HepG2 (cell line): ENCODE results near the gene URGCP. TPM values are rescaled to one million over a fixed set of nuclear protein-coding genes. Genes with fewer than 3 reads are reported as not detected.
A peak's percentile ranks its signal among the peaks of the same experiment; 100 is the strongest.

Source experiments
- ASH2L ChIP-seq: fragments of 300-600, 200-600 bp; sonication (generic); IDR thresholded peaks from 2 replicates; pipeline ENCODE4 v1.7.0; 2017; ENCODE audit warnings: low read depth, mild to moderate bottlenecking, moderate library complexity, mixed read lengths, low read length; ENCODE audit not compliant: insufficient read length
- ATRX ChIP-seq: sonication (generic); formaldehyde crosslinking; IDR thresholded peaks from 2 replicates; pipeline ENCODE4 v1.4.0; 2020; ENCODE audit warnings: missing genetic modification reagents, borderline replicate concordance
- DPF2 ChIP-seq: sonication (generic); formaldehyde crosslinking; IDR thresholded peaks from 2 replicates; pipeline ENCODE4 v1.4.0; 2020; ENCODE audit warnings: mild to moderate bottlenecking, low read depth, missing genetic modification reagents, borderline replicate concordance
- FOXA1 ChIP-seq, 2 experiments: fragments of 450-650 bp in 1 of 2; sonication (generic) in 1 of 2; formaldehyde crosslinking in 1 of 2; IDR thresholded peaks; 2 replicates each; pipeline versions ENCODE4 v1.4.0 to v1.6.1; 2016 to 2020; ENCODE audit warnings: missing genetic modification reagents in 1 of 2
- HDAC1 ChIP-seq: sonication (generic); formaldehyde crosslinking; IDR thresholded peaks from 2 replicates; pipeline ENCODE4 v1.5.1; 2020; ENCODE audit warnings: mild to moderate bottlenecking, missing genetic modification reagents
- HNRNPUL1 ChIP-seq: fragments of 200-400 bp; formaldehyde crosslinking; IDR thresholded peaks from 2 replicates; pipeline ENCODE4 v1.6.1; 2017; ENCODE audit warnings: low read depth, mild to moderate bottlenecking, low read length, moderate library complexity
- MAFG ChIP-seq: sonication (generic); formaldehyde crosslinking; IDR thresholded peaks from 2 replicates; pipeline ENCODE4 v1.5.1; 2020; ENCODE audit warnings: mild to moderate bottlenecking, missing genetic modification reagents
- RFXANK ChIP-seq: IDR thresholded peaks from 2 replicates; pipeline ENCODE4 v1.6.1; 2016
- SPEN ChIP-seq: sonication (generic); formaldehyde crosslinking; IDR thresholded peaks from 2 replicates; pipeline ENCODE4 v1.5.1; 2020; ENCODE audit warnings: low read depth, mild to moderate bottlenecking, missing genetic modification reagents
- SRF ChIP-seq: IDR thresholded peaks from 2 replicates; pipeline ENCODE4 v1.6.1; 2011; ENCODE audit warnings: mild to moderate bottlenecking, low read depth, low read length, moderate library complexity
- ZNF431 ChIP-seq: sonication (generic); formaldehyde crosslinking; IDR thresholded peaks from 2 replicates; pipeline ENCODE4 v1.9.0; 2022; ENCODE audit warnings: missing genetic modification reagents, low read depth, mild to moderate bottlenecking, borderline replicate concordance
- ZNF777 ChIP-seq: sonication (generic); formaldehyde crosslinking; IDR thresholded peaks from 2 replicates; pipeline ENCODE4 v1.4.0; 2020; ENCODE audit warnings: missing genetic modification reagents
- ZNF850 ChIP-seq: sonication (generic); formaldehyde crosslinking; conservative IDR thresholded peaks from 2 replicates; pipeline ENCODE4 v1.9.0; 2021; ENCODE audit warnings: mild to moderate bottlenecking, missing genetic modification reagents
- polyA plus RNA-seq, 8 experiments: library from polyadenylated mRNA; depleted of rRNA in 3 of 8; stranded (reverse) in 7 of 8; unstranded in 1 of 8; fragments of >200 nt; fragmentation: Illumina TruSeq in 4 of 8; extraction: Trizol in 4 of 8; gene quantifications; 2 replicates each; pipeline versions ENCODE4 v1.2.1 to v1.2.3, GENCODE V29; 2011 to 2016; ENCODE audit warnings: low read depth in 4 of 8, missing spikeins in 1 of 8, mixed read lengths in 1 of 8; ENCODE audit not compliant: insufficient read depth in 1 of 8
- total RNA-seq, 5 experiments: library from RNA; depleted of rRNA; stranded (reverse); fragments of >200 nt; fragmentation: Illumina TruSeq; extraction: Trizol; gene quantifications; 2 replicates each; pipeline ENCODE4 v1.2.3, GENCODE V29; 2016; ENCODE audit warnings: low read depth in 1 of 5
- TF ChIP-seq, protein P1 (sequence below): sonication (generic); formaldehyde crosslinking; IDR thresholded peaks from 2 replicates; pipeline ENCODE4 v1.8.0; 2022; ENCODE audit warnings: low read depth, missing genetic modification reagents
- TF ChIP-seq, protein P2 (sequence below): sonication (generic); formaldehyde crosslinking; IDR thresholded peaks from 2 replicates; pipeline ENCODE4 v1.5.1; 2020; ENCODE audit warnings: mild to moderate bottlenecking, moderate library complexity, missing genetic modification reagents
- TF ChIP-seq, protein P3 (sequence below): sonication (generic); formaldehyde crosslinking; IDR thresholded peaks from 2 replicates; pipeline ENCODE4 v1.4.0; 2020; ENCODE audit warnings: mild to moderate bottlenecking, missing genetic modification reagents
- TF ChIP-seq, protein P4 (sequence below): sonication (generic); formaldehyde crosslinking; IDR thresholded peaks from 2 replicates; pipeline ENCODE4 v1.4.0; 2020; ENCODE audit warnings: mild to moderate bottlenecking, low read depth, missing genetic modification reagents
- TF ChIP-seq, protein P5 (sequence below): IDR thresholded peaks from 2 replicates; pipeline ENCODE4 v1.6.1; 2016; ENCODE audit warnings: control low read depth

The URGCP gene
- total and polyA plus RNA-seq, 2 of the 13 experiments (the other 11 are each of a cell fraction or from before 2014, with no cell fraction given), result 22.3 to 25.8 TPM

DNA sequence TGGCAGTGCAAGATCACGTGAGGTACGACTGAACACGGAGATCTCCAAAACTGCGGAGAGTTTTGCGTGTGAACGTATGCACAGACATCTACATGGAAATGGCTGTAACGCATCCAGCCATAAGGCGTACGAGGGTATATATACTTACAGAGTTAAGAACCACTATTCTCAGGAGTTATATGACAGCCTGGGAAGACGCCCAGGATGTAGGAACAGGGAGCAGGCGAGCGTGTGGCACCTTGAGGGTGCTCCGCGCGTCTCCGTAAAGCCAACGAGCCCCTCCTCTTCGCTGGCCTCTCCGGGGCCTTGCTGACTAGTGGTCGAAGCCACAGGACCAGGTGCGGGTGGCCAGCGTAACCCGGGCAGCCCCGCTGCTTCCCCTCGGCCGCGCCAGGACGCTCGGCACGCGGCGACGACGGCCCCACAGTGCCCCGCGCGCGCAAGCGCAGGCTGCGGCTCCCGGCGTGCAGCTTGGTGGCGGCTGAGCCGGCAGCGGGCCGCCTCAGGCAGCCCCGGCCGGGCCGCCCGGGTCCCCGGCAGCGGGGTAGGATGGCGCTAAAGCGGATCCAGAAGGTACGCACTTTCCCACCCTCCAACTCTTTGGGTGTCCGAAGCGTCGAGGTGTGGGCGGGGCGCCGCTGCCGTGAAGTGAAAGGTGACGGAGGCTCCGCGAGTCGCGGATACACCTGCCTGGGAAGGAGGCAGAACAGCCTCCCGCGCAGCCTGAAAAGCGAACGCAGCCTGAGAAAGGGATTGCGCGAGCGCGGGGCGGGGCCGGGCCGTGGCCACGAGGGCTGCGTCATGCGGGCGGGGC lies 19.8 kb upstream of the URGCP start, which contains the start of gene UBE2D4 (continued):
- TF ChIP-seq HNRNPUL1 (no peak), ZNF850 (CRISPR knock-in tag) (no peak), ATRX (CRISPR knock-in tag) (no peak), ASH2L (peak; percentile 85), ZNF431 (CRISPR knock-in tag) (peak; percentile 78; the same call in 1 of the 2 replicates), SPEN (CRISPR knock-in tag) (peak; percentile 93), FOXA1 (IDR thresholded peaks at IDR 0.05) (no peak), FOXA1 (CRISPR knock-in tag; IDR thresholded peaks at IDR 0.05) (no peak), DPF2 (no peak), SRF (no peak), HDAC1 (CRISPR knock-in tag) (peak; percentile 83), ZNF777 (CRISPR knock-in tag) (peak; percentile 69), RFXANK (CRISPR knock-in tag) (no peak), MAFG (CRISPR knock-in tag) (no peak)
- TF ChIP-seq, protein P1, sequence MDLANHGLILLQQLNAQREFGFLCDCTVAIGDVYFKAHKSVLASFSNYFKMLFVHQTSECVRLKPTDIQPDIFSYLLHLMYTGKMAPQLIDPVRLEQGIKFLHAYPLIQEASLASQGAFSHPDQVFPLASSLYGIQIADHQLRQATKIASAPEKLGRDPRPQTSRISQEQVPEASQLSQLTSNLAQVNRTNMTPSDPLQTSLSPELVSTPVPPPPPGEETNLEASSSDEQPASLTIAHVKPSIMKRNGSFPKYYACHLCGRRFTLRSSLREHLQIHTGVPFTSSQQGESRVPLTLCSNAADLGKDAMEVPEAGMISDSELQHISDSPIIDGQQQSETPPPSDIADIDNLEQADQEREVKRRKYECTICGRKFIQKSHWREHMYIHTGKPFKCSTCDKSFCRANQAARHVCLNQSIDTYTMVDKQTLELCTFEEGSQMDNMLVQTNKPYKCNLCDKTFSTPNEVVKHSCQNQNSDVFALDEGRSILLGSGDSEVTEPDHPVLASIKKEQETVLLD (CRISPR knock-in tag), result peak; percentile 57; the same call in 1 of the 2 replicates
- TF ChIP-seq, protein P2, sequence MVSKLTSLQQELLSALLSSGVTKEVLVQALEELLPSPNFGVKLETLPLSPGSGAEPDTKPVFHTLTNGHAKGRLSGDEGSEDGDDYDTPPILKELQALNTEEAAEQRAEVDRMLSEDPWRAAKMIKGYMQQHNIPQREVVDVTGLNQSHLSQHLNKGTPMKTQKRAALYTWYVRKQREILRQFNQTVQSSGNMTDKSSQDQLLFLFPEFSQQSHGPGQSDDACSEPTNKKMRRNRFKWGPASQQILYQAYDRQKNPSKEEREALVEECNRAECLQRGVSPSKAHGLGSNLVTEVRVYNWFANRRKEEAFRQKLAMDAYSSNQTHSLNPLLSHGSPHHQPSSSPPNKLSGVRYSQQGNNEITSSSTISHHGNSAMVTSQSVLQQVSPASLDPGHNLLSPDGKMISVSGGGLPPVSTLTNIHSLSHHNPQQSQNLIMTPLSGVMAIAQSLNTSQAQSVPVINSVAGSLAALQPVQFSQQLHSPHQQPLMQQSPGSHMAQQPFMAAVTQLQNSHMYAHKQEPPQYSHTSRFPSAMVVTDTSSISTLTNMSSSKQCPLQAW, result 0 out of 2 replicates have a peak, but pooled peaks have one; percentile 7
- TF ChIP-seq, protein P3, sequence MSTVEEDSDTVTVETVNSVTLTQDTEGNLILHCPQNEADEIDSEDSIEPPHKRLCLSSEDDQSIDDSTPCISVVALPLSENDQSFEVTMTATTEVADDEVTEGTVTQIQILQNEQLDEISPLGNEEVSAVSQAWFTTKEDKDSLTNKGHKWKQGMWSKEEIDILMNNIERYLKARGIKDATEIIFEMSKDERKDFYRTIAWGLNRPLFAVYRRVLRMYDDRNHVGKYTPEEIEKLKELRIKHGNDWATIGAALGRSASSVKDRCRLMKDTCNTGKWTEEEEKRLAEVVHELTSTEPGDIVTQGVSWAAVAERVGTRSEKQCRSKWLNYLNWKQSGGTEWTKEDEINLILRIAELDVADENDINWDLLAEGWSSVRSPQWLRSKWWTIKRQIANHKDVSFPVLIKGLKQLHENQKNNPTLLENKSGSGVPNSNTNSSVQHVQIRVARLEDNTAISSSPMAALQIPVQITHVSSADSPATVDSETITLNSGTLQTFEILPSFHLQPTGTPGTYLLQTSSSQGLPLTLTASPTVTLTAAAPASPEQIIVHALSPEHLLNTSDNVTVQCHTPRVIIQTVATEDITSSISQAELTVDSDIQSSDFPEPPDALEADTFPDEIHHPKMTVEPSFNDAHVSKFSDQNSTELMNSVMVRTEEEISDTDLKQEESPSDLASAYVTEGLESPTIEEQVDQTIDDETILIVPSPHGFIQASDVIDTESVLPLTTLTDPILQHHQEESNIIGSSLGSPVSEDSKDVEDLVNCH (CRISPR knock-in tag), result no peak
- TF ChIP-seq, protein P4, sequence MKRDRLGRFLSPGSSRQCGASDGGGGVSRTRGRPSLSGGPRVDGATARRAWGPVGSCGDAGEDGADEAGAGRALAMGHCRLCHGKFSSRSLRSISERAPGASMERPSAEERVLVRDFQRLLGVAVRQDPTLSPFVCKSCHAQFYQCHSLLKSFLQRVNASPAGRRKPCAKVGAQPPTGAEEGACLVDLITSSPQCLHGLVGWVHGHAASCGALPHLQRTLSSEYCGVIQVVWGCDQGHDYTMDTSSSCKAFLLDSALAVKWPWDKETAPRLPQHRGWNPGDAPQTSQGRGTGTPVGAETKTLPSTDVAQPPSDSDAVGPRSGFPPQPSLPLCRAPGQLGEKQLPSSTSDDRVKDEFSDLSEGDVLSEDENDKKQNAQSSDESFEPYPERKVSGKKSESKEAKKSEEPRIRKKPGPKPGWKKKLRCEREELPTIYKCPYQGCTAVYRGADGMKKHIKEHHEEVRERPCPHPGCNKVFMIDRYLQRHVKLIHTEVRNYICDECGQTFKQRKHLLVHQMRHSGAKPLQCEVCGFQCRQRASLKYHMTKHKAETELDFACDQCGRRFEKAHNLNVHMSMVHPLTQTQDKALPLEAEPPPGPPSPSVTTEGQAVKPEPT (CRISPR knock-in tag), result peak; percentile 93
- TF ChIP-seq, protein P5, sequence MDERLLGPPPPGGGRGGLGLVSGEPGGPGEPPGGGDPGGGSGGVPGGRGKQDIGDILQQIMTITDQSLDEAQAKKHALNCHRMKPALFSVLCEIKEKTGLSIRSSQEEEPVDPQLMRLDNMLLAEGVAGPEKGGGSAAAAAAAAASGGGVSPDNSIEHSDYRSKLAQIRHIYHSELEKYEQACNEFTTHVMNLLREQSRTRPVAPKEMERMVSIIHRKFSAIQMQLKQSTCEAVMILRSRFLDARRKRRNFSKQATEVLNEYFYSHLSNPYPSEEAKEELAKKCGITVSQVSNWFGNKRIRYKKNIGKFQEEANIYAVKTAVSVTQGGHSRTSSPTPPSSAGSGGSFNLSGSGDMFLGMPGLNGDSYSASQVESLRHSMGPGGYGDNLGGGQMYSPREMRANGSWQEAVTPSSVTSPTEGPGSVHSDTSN, result no peak
